Stimulated activated CD4-positive, alpha-beta T cell treated with anti-CD3 and anti-CD28 coated beads, Interleukin-12 subunit alpha, Interleukin-12 subunit beta, amount 100 ng/mL, for 48 hours (primary cell): ENCODE measurements around the gene FLT4.

Source experiments
- DNase-seq, 3 donors: peaks; one replicate each; pipeline ENCODE4 v3.0.0-alpha.2; 2020; ENCODE audit warnings: low read depth in 2 of 3, low spot score in 1 of 3

FLT4 gene

DNA sequence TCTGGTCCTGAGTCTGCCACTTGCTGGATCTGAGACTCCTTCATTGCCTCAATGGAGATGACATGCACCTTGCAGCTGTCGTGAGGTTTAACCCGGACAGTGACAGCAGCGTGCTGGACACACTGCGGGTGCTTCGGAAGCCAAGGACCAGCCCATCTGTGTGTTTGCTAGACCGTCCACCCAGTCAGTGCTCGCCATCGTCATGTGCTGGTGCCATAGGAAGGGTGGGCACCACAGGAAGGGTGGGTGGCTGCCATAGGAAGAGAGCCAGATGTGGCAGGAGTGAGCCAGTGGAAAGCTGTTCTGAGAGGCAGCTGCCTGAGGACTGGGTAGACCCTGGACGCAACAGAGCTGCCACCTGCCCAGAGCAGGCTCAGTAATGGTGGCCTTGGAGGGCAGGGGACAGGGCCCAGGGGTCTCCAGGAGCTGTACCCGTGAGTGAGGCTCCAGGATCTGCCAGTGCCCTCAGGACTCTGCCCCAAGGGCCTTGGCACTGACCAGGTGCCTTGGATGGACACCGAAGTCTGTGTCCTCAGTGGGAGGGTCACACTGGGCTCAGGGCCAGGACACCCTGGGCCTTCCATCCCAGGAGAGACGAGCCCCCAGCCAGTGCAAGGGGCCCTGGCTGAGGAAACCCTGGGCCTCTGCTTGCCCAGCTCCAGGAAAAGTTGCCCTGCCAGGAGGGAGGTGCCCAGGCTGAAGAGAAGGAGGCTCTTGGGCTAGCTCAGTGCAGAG, 21.8 kb downstream of the FLT4 start:
- no peak for DNase-seq

GRCh38 chr5:180626661-180627385, 22.6 kb downstream of the FLT4 start:
- no peak for DNase-seq

DNA sequence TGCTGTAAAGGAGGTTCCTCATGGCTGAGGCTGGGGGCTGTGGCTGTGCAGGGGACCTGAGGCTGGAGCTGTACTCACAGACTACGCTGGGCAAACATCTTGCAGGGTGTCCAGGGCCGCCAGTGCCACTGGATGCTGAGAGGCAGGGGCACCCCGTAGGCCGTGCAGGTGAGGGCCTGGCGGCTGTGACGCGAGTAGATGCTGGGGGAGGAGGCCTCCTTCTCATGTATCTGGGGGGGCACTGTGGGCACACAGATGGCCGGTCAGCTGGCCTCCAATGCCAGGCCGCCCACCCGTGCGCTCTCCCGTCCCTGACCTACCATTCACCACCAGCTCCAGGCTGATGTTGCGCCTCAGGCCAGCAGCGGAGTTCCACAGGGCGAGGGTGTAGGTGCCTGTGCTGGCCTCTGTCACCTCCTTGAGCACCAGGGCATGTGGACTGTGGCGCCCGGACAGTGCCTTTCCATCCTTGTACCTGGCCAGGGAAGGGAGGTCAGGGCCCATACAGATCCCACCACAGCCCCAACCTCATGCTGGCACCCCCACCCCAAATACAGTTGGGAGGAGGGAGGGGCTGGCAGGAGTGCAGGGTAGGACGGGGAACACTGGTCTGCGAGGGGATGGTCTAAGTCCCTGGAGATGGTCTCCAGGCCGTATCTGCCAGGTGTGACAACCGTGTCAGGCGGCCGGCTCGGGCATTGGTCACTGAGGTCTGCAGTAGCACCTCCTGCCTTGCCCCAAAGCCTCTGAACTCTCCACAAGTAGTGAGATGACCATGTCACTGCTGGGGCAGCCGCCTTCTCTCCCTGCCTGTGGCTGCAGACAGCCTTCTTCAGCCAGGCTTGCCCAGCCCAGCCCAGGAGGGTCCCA, 23.4 kb downstream of the FLT4 start:
- no peak for DNase-seq

GRCh38 chr5:180625125-180625790, 24.1 kb downstream of the FLT4 start:
- no peak for DNase-seq

- DNase-seq, result no peak
Measured at GRCh38 chr5:180624587-180624986, 24.8 kb downstream of the FLT4 start.

DNA sequence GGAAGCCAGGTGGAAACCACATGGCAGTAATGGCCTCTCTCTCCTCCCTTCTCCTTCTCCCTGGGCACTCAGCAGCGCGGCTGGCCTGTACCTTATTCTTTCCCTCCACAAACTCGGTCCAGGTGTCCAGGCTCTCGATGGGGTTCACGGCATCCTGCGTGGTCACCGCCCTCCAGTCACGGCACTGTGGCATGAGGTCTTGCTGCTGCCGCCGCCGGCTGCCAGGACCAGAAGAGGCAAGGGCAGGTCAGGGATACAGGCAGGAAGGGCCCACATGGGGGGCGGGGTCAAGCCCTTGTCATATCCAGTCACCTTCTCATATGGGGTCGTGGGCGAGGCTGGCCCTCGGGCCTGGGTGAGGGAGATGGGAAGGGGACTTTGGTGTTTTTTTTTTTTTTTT, 25.6 kb downstream of the FLT4 start:
- no peak for DNase-seq

- no peak for DNase-seq
Measured at GRCh38 chr5:180623411-180623834, 26.0 kb downstream of the FLT4 start.

DNA sequence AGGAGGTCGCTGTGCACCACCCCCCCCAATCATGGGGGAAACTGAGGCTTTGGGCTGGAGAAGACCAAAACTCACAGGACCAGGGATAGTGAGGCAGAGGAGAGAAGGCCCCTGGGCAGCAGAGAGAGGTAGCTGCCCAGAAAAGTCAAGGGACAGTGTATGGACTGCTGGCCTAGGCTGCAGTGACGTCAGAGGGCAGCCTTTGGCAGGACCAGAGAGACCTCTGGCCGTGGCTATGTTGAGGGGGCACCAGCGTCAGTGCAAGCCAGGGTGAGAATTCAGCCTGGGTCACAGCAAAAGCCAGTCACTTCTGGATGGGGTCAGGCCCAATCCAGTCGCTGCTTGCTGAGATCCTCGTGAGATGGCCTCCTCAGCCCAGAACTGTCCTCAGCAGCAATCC, 26.5 kb downstream of the FLT4 start:
- DNase-seq, result no peak

DNA sequence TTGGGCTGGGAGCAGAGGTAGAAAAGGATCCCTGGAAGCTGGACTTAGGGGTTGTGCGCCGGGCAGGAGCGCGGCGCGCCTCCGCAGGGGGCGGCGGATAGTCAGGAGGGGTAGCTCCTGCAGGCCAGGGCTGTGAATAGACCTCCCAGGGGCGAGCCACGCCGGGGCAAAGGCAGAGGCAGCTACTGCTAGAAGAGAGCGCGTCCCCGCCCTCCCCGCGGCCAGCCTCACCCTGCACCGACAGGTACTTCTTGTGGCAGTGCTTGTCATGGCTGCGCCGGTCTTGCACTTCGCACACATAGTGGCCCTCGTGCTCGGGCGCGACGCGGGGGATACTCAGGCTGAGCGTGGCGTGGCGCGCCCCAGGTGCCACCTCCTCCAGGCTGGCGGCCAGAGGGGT, 28.1 kb downstream of the FLT4 start:
- no peak for DNase-seq

GRCh38 chr5:180620014-180620413, 29.4 kb downstream of the FLT4 start:
- no peak for DNase-seq

GRCh38 chr5:180619563-180619915, 29.9 kb downstream of the FLT4 start:
- no peak for DNase-seq

DNA sequence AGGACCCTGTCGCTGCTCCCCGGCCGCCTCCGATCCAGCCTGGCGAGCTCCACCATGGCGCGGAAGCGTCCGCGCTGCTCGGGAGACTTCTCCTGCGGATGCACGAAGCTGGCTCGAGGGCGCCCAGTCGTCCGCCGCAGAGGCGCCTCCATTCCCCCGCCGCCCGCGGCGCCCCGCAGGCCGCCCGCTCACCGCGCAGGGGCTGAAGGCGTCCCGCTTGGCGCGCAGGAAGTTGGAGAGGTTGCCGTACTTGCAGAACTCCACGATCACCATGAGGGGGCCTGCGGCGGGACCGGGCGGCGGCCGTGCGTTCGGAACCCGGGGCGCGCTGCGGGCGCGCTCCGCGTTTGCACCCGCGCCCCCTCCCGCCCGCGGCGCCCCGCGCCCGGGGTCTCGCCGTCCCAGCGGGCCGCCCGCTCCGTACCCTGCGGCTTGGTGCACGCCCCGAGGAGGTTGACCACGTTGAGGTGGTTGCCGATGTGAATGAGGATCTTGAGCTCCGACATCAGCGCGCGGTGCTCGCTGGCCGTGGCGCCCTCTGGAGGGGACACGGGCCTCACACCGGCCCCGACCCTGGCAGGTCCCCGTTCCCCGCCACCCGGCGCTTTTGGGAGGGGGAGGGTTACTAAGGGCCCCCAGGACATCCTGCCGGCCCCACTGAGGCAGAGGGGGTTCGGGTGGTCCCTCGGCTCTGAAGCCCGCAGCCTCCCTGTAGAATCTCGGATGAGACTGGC, 30.4 kb downstream of the FLT4 start:
- peak in 2 of 3 donors; percentile 21 to 29 for DNase-seq

DNA sequence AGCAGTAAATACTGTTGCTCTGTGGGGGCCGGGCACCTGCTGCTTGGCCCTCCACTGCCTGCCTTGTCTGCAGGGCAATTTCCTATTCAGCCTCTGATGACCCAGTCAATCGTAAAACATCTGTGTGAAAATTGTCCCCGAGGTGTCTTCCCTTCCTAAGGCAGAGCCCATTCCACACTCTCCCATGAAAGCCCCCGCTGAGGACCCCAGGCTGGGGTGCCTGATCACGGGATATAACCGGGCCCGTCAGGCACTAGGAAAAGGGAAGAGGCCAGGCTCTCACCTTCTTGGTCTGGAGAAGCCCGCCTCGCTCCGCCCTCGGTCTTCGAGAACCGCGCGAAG, 30.9 kb downstream of the FLT4 start:
- DNase-seq, result no peak

DNA sequence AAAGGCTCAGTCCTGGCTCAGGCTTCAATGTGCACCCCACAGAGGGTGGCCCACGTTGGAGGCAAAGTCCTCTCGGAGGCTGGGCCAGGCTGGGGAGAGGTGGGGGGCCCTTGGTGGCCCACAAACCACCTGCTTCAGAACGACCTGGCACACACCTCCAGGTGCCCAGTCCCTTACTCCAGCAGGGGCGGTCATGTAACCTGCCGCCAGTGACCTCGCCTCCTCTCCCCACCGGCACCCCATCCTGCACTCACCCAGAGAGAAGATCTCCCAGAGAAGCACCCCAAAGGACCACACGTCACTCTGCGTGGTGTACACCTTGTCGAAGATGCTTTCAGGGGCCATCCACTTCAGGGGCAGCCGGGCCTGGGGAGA, 35.6 kb downstream of the FLT4 start:
- no peak for DNase-seq

DNA sequence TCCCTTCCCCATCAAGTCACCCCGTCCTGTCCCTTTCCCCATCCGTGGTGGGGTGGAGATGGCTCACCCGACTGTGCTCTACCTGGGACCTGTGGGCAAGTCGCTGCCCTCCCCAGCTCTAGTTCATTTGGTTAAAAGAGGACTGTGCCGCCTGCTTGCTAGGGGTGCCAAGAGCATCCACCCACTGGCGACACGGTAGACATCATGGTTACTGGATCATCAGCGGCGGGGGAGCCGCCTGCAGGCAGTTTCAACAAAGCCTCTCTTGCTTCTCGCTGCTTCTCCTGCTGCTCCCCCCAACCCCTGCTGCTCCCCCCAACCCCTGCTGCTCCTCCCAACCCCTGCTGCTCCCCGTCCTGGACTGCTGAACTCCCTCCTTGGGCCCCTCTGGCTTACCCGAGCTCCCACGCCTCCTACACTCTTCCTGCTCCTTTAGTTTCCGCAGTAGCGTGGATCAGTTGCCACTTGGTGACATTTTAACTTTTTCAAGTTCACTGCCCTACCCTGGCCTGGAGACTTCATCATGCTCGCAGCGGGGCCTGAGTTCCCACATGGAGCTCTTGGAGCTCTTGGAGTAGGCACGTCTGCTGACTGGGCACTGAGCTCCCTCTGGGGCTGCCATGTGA, 36.1 kb downstream of the FLT4 start:
- DNase-seq, result no peak

- no peak for DNase-seq
Measured at GRCh38 chr5:180612683-180613082, 36.7 kb downstream of the FLT4 start.

- no peak for DNase-seq
Measured at GRCh38 chr5:180611140-180611850, 38.1 kb downstream of the FLT4 start.

DNA sequence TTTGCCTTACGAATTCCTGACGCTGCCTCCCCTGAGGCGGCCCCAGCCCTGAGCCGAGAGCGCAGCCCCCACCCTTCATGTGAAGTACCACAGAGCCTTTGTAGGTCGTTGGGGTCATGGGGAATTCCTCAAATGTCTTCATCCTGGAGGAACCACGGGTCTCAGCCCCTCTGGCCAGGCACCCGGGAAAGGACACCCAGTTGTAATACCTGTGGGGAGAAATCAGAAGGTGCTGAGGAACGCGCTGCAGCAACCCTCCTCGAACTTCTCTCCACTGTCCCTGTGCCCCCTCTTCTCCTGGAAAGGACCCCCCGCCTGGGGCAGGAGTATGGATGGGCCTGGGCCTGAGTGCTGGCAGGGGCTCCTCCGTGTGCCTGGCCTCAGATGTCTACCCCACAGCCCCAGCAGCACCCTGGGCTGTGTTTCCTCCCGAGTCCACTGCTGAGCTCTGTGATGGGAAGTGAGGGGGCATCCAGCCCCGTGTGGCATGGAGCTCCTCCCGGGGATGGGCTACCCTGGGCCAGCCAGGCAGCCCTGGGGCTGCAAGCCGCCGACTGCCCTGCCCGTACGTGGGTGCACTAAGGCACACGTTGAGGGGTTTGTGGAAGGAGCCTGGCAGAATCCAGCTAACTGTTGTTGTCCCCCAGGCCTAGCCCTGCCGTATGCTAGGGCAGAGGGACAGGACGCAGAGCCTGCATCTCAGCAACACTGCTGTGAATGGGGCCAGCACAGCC, 39.4 kb downstream of the FLT4 start:
- no peak for DNase-seq

DNA sequence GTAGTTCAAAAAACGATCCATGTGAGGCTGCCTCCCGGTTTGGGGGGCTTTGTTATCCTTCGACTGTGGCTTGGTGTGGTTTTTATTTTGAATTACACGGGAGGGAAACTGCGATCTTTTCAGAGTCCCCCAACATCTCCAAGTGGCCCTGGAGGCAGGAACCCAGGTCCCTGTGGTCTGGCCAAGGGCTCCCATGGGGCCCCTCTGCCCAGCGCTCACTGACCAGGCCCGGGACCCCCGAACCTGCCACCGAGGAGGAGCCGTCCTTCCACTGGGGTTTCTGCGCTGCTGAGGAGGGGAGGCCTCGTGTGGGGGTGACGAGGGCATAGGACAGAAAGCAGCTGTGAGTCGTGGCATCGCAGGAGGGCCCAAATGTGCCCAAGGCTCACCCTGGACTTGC, 40.0 kb downstream of the FLT4 start:
- no peak for DNase-seq
